Stimulated activated naive B cell treated with anti-CD40 and anti-IgM and Interleukin-4, amounts not matched to agents 10 μg/mL and 1 μg/mL and 100 μg/mL, for 72 hours (primary cell): Measurements from ENCODE around the gene GNAI2.

Experiments
- ATAC-seq, 2 donors: fragments of 150-1000 bp; cut with Tn5 transposase; replicated peaks; 2 replicates each; pipeline ENCODE4 v1.10.0; 2021; ENCODE audit warnings: moderate library complexity in 1 of 2
- DNase-seq: peaks from one replicate; pipeline ENCODE4 v3.0.0; 2021
- H3K27ac Mint-ChIP-seq: one replicate; pipeline ENCODE4 v1.8.0; 2022; ENCODE audit warnings: mild to moderate bottlenecking, mixed read lengths
- H3K27me3 Mint-ChIP-seq, 2 donors: one replicate each; pipeline ENCODE4 v1.8.0; 2022; ENCODE audit warnings: mixed read lengths in 2 of 2
- H3K36me3 Mint-ChIP-seq, 2 donors: one replicate each; pipeline ENCODE4 v1.8.0; 2022; ENCODE audit warnings: mixed read lengths in 2 of 2, mild to moderate bottlenecking in 1 of 2
- H3K4me1 Mint-ChIP-seq, 2 donors: one replicate each; pipeline ENCODE4 v1.8.0; 2022; ENCODE audit warnings: mixed read lengths in 2 of 2, mild to moderate bottlenecking in 1 of 2
- H3K4me3 Mint-ChIP-seq, 2 donors: one replicate each; pipeline ENCODE4 v1.8.0; 2022; ENCODE audit warnings: mild to moderate bottlenecking in 2 of 2, mixed read lengths in 2 of 2, moderate library complexity in 1 of 2
- H3K9me3 Mint-ChIP-seq, 2 donors: one replicate each; pipeline ENCODE4 v1.8.0; 2022; ENCODE audit warnings: mixed read lengths in 2 of 2, mild to moderate bottlenecking in 1 of 2

Gene GNAI2

GRCh38 chr3:50235716-50236483 is at the start of gene GNAI2:
GNAI2 (plus strand) TSS chr3:50236204; CDS start chr3:50236336, 132 bp downstream.
- ATAC-seq (peak; percentile 92), DNase-seq (peak; percentile 99)
- Mint-ChIP-seq H3K4me3 (peak within 1 kb of the TSS; percentile 98 to 99), H3K4me1 (peaks cover 35 to 42% of the 10 kb centered on the region in 2 donors), H3K27me3 (no peaks in the 10 kb centered on the region), H3K36me3 (peaks cover 30 to 32% of the 10 kb centered on the region in 2 donors), H3K9me3 (no peaks in the 10 kb centered on the region), H3K27ac (peak within 1 kb of the TSS; percentile 97)

GRCh38 chr3:50187750-50188149 is 48.3 kb upstream of the GNAI2 start:
- Mint-ChIP-seq H3K9me3 (no peaks in the 10 kb centered on the region), H3K36me3 (no peaks in the 10 kb centered on the region), H3K4me1 (peaks cover 3 to 7% of the 10 kb centered on the region in 2 donors), H3K27me3 (peaks cover 0 to 17% of the 10 kb centered on the region in 2 donors), H3K27ac (no peak overlapping the region), H3K4me3 (no peak overlapping the region)
- no peak for DNase-seq
- ATAC-seq: no peak

GRCh38 chr3:50189274-50189673 is 46.7 kb upstream of the GNAI2 start:
- peaks cover 8 to 13% of the 10 kb centered on the region in 2 donors for H3K4me1 Mint-ChIP-seq
- H3K27ac Mint-ChIP-seq: no peak overlapping the region
- peak; percentile 78 to 79 for ATAC-seq

GRCh38 chr3:50189989-50190388 is 46.0 kb upstream of the GNAI2 start:
- no peak overlapping the region for H3K4me3 Mint-ChIP-seq
- DNase-seq: no peak
- H3K9me3 Mint-ChIP-seq: no peaks in the 10 kb centered on the region
- H3K4me1 Mint-ChIP-seq: peaks cover 10 to 20% of the 10 kb centered on the region in 2 donors
- H3K27me3 Mint-ChIP-seq: peaks cover under 1 to 24% of the 10 kb centered on the region in 2 donors
- no peak overlapping the region for H3K27ac Mint-ChIP-seq
- no peaks in the 10 kb centered on the region for H3K36me3 Mint-ChIP-seq
- ATAC-seq: no peak

More at GRCh38 chr3:50189274-50189673, 46.7 kb upstream of the GNAI2 start:
- H3K36me3 Mint-ChIP-seq: no peaks in the 10 kb centered on the region
- H3K4me3 Mint-ChIP-seq: no peak overlapping the region
- no peak for DNase-seq
- no peaks in the 10 kb centered on the region for H3K9me3 Mint-ChIP-seq
- peaks cover 0 to 17% of the 10 kb centered on the region in 2 donors for H3K27me3 Mint-ChIP-seq

GRCh38 chr3:50190936-50191660 is 44.9 kb upstream of the GNAI2 start, which contains the start of gene GNAT1:
GNAT1 (plus strand) TSS chr3:50191610; CDS start chr3:50191726, 116 bp downstream.
- no peak within 1 kb of the TSS for H3K27ac Mint-ChIP-seq
- H3K27me3 Mint-ChIP-seq: peaks cover 6 to 32% of the 10 kb centered on the region in 2 donors
- no peaks in the 10 kb centered on the region for H3K9me3 Mint-ChIP-seq
- ATAC-seq: no peak
- H3K36me3 Mint-ChIP-seq: no peaks in the 10 kb centered on the region
- DNase-seq: no peak
- peaks cover 12 to 23% of the 10 kb centered on the region in 2 donors for H3K4me1 Mint-ChIP-seq
- no peak within 1 kb of the TSS for H3K4me3 Mint-ChIP-seq

GRCh38 chr3:50192124-50192523 is 43.9 kb upstream of the GNAI2 start:
- ATAC-seq: no peak
- no peaks in the 10 kb centered on the region for H3K36me3 Mint-ChIP-seq
- no peak overlapping the region for H3K4me3 Mint-ChIP-seq
- H3K9me3 Mint-ChIP-seq: no peaks in the 10 kb centered on the region
- H3K27me3 Mint-ChIP-seq: peaks cover 12 to 32% of the 10 kb centered on the region in 2 donors
- H3K27ac Mint-ChIP-seq: no peak overlapping the region
- no peak for DNase-seq
- H3K4me1 Mint-ChIP-seq: peaks cover 12 to 23% of the 10 kb centered on the region in 2 donors

GRCh38 chr3:50192689-50193141 is 43.3 kb upstream of the GNAI2 start:
- H3K27ac Mint-ChIP-seq: peak overlapping the region; percentile 51

GRCh38 chr3:50193286-50193685 is 42.7 kb upstream of the GNAI2 start:
- no peak for DNase-seq

More at GRCh38 chr3:50192689-50193141, 43.3 kb upstream of the GNAI2 start:
- Mint-ChIP-seq H3K36me3 (no peaks in the 10 kb centered on the region), H3K27me3 (peaks cover 12 to 32% of the 10 kb centered on the region in 2 donors), H3K4me3 (no peak overlapping the region), H3K4me1 (peaks cover 12 to 23% of the 10 kb centered on the region in 2 donors), H3K9me3 (no peaks in the 10 kb centered on the region)
- peak; percentile 67 for DNase-seq
- ATAC-seq: peak; percentile 72 to 77

GRCh38 chr3:50193746-50194127 is 42.3 kb upstream of the GNAI2 start:
- ATAC-seq (no peak), DNase-seq (no peak)
- Mint-ChIP-seq H3K4me1 (peaks cover 12 to 23% of the 10 kb centered on the region in 2 donors), H3K9me3 (no peaks in the 10 kb centered on the region), H3K36me3 (no peaks in the 10 kb centered on the region), H3K27me3 (peaks cover 12 to 36% of the 10 kb centered on the region in 2 donors), H3K4me3 (no peak overlapping the region), H3K27ac (no peak overlapping the region)

More at GRCh38 chr3:50193286-50193685, 42.7 kb upstream of the GNAI2 start:
- H3K27me3 Mint-ChIP-seq: peaks cover 12 to 32% of the 10 kb centered on the region in 2 donors
- H3K36me3 Mint-ChIP-seq: no peaks in the 10 kb centered on the region
- H3K4me3 Mint-ChIP-seq: no peak overlapping the region
- peaks cover 12 to 23% of the 10 kb centered on the region in 2 donors for H3K4me1 Mint-ChIP-seq
- no peaks in the 10 kb centered on the region for H3K9me3 Mint-ChIP-seq
- ATAC-seq: no peak
- no peak overlapping the region for H3K27ac Mint-ChIP-seq

- Mint-ChIP-seq H3K27ac (no peak overlapping the region), H3K9me3 (no peaks in the 10 kb centered on the region)
These were observed 41.7 kb upstream of the GNAI2 start for GRCh38 chr3:50194128-50194902.

GRCh38 chr3:50194903-50195500 is 41.0 kb upstream of the GNAI2 start:
- Mint-ChIP-seq H3K36me3 (no peaks in the 10 kb centered on the region), H3K27ac (no peak overlapping the region), H3K4me3 (peak overlapping the region; percentile 30 to 32), H3K27me3 (peaks cover 16 to 39% of the 10 kb centered on the region in 2 donors), H3K9me3 (no peaks in the 10 kb centered on the region), H3K4me1 (peaks cover 10 to 23% of the 10 kb centered on the region in 2 donors)
- DNase-seq (no peak), ATAC-seq (peak; percentile 44 to 45)

More at GRCh38 chr3:50194128-50194902, 41.7 kb upstream of the GNAI2 start:
- DNase-seq (peak; percentile 62), ATAC-seq (peak; percentile 67 to 71)
- Mint-ChIP-seq H3K27me3 (peaks cover 16 to 39% of the 10 kb centered on the region in 2 donors), H3K4me3 (peak overlapping the region in 1 of 2 donors; percentile 30), H3K4me1 (peaks cover 11 to 23% of the 10 kb centered on the region in 2 donors), H3K36me3 (no peaks in the 10 kb centered on the region)

GRCh38 chr3:50195501-50196252 is 40.3 kb upstream of the GNAI2 start:
- Mint-ChIP-seq H3K27me3 (peaks cover 17 to 41% of the 10 kb centered on the region in 2 donors), H3K9me3 (no peaks in the 10 kb centered on the region), H3K4me3 (no peak overlapping the region), H3K4me1 (peaks cover 10 to 23% of the 10 kb centered on the region in 2 donors), H3K36me3 (no peaks in the 10 kb centered on the region), H3K27ac (no peak overlapping the region)
- ATAC-seq: no peak
- DNase-seq: no peak

- Mint-ChIP-seq H3K9me3 (no peaks in the 10 kb centered on the region), H3K4me3 (no peak overlapping the region), H3K27me3 (peaks cover 24 to 43% of the 10 kb centered on the region in 2 donors), H3K36me3 (no peaks in the 10 kb centered on the region), H3K4me1 (peaks cover 7 to 23% of the 10 kb centered on the region in 2 donors), H3K27ac (no peak overlapping the region)
- DNase-seq: no peak
- no peak for ATAC-seq
These were observed 39.7 kb upstream of the GNAI2 start for GRCh38 chr3:50196253-50196801.
